HG03280 (cell line): ENCODE measurements around the gene STMN3.

Source experiments
- ATAC-seq: cut with Tn5 transposase; IDR thresholded peaks from one replicate; pipeline ENCODE4 v1.9.1; 2021; ENCODE audit warnings: mild to moderate bottlenecking, moderate library complexity; ENCODE audit not compliant: unreplicated experiment

Gene STMN3

GRCh38 chr20:63692436-63693082 lies 39.3 kb upstream of the STMN3 start:
- ATAC-seq = no peak

GRCh38 chr20:63691711-63692435 lies 38.6 kb upstream of the STMN3 start:
- no peak for ATAC-seq

- ATAC-seq = no peak
These were observed 37.9 kb upstream of the STMN3 start for GRCh38 chr20:63690898-63691710.

GRCh38 chr20:63690003-63690897 lies 37.0 kb upstream of the STMN3 start:
- ATAC-seq = no peak

- ATAC-seq = no peak
These were observed 36.1 kb upstream of the STMN3 start for GRCh38 chr20:63689046-63690002.

GRCh38 chr20:63688228-63689045 lies 35.2 kb upstream of the STMN3 start:
- ATAC-seq = no peak

GRCh38 chr20:63687419-63688178 lies 34.4 kb upstream of the STMN3 start:
- ATAC-seq = no peak

GRCh38 chr20:63686492-63687321 lies 33.5 kb upstream of the STMN3 start:
- ATAC-seq = no peak

- no peak for ATAC-seq
These were observed 32.9 kb upstream of the STMN3 start for GRCh38 chr20:63686094-63686491.

- no peak for ATAC-seq
These were observed 32.2 kb upstream of the STMN3 start for GRCh38 chr20:63685269-63686026.

GRCh38 chr20:63682384-63683139 lies 29.3 kb upstream of the STMN3 start:
- no peak for ATAC-seq

- ATAC-seq = no peak
These were observed 28.5 kb upstream of the STMN3 start for GRCh38 chr20:63681609-63682142.

GRCh38 chr20:63680857-63681608 lies 27.8 kb upstream of the STMN3 start:
- ATAC-seq = no peak

GRCh38 chr20:63680427-63680826 lies 27.2 kb upstream of the STMN3 start:
- ATAC-seq = no peak

GRCh38 chr20:63679799-63680305 lies 26.6 kb upstream of the STMN3 start:
- no peak for ATAC-seq
